HG02763 (cell line): ENCODE data around the gene PIM3.

Experiments
- ATAC-seq: cut with Tn5 transposase; IDR thresholded peaks from one replicate; pipeline ENCODE4 v1.9.1; 2021; ENCODE audit warnings: mild to moderate bottlenecking, moderate library complexity; ENCODE audit not compliant: unreplicated experiment

The PIM3 gene

GRCh38 chr22:49927483-49928184, 32.9 kb upstream of the PIM3 start:
- no peak for ATAC-seq

GRCh38 chr22:49928185-49928495, 32.4 kb upstream of the PIM3 start:
- ATAC-seq, result no peak

GRCh38 chr22:49928555-49929210, 31.9 kb upstream of the PIM3 start:
- ATAC-seq, result no peak

DNA sequence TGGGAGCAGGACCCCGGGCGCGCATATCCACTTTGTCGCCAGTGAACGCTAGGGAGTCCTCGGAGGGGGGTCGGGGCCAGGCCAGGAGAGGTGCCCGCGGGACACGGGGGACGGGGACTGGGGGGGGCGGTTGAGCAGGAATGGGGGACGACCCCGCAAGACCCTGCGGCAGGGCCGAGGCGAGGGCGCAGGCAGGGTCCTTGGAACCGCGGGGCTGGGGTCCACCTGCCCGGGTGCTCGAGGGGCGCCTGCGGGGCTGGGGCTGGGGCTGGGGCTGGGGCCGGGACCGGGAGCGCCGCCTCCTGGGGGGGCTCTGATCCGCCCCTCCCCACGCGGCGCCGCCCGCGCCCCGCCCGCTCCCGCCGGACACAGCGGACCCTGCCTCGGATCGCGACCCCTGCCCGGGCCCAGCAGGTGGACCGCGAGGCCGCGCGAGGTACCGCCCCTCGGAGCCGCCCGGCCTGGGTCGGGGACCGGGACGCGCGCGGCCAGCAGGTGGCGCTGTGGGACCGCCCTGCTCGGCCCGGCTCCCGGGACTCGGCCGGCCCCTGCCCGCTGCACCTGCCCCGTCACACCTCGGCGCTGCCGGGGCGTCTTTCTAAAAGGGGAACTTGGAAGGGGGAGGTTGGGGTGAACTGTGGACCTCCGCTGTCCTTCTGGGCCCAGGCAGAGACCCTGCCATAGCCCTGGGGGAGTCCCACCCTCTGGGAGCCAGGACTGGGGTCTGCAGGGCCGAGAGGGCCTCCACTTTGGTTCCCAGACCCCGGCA, 31.2 kb upstream of the PIM3 start:
- peak; percentile 43 for ATAC-seq

GRCh38 chr22:49929994-49930575, 30.5 kb upstream of the PIM3 start:
- ATAC-seq, result no peak

GRCh38 chr22:49930596-49931412, 29.8 kb upstream of the PIM3 start:
- no peak for ATAC-seq

DNA sequence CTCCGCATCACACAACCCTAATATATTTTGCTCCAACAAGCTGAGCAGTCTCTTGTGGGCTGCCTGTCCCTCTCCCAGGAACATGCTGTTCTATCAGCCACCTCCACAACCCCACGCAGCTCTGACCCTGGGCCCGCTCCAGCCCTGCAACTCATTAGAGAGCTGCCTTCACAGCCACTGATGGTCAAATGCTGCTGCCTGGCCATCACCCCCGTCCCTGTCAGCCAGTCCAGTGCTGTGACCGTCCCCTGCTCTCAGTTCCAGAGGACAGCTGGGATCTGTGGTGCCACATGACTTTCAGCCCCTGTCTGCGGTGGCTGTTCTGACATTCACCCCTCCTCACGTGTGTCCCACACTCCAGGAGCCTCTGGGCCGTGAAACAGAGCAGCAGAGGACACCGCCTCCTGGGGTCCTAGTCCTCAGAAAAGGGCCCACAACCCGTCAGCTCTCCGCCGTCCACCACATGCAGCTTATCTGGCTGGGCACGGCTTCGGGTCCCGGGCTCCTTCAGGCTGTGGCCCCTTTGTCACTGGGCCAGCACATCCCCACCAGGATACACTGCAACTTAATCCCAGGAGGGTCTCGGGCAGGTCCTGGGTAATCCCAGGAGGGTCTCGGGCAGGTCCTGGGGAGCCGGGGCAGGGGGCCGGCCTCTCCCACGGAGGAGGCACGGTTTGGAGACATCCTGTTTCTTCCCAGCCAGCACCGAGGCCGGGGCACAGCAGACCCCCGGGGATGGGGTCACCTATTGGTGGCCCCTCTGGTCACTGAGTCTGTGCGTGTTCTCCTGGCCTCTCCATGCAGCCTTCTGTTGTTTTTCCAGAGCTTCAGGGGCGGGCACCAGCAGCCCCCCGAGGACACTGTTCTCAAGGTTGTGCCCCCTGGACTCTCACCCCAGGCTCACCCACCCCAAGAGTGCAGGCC, 27.1 kb upstream of the PIM3 start:
- ATAC-seq, result no peak

DNA sequence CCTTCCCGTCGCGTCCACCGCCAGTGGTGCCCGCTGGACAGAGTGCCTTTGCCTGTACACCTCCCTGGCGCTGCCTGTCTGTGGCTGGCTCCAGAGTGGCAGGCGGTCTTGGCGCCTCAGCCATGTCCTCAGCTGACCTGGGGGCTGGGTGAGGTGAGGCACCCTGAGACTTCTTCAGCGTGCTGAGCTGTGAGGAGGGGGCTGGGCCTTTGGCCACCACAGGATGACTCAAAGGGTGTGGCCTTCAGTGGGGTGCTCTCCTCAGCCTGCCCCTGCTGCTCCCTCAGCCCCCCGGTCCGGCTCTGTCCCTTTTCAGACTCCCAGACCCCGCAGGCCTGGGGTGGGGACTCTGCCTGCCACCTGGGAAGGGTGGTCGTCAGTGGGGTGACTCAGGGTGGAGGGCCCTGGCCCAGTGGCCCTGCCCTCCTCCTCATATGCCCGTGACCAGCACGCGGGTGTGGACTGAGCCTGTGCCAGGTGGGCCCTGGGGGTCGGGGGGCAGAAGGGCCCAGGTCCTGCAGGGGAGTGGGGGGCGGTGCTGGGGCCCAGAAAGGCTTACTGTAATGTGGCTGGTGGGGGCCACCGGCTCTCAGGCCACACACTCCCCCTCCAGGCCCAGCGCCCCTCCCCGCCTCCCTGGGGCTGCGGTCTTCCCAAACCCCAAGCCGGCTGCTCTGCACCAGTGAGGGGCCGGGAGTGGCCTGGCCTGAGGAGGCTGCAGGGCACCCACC, 26.2 kb upstream of the PIM3 start:
- ATAC-seq, result no peak

DNA sequence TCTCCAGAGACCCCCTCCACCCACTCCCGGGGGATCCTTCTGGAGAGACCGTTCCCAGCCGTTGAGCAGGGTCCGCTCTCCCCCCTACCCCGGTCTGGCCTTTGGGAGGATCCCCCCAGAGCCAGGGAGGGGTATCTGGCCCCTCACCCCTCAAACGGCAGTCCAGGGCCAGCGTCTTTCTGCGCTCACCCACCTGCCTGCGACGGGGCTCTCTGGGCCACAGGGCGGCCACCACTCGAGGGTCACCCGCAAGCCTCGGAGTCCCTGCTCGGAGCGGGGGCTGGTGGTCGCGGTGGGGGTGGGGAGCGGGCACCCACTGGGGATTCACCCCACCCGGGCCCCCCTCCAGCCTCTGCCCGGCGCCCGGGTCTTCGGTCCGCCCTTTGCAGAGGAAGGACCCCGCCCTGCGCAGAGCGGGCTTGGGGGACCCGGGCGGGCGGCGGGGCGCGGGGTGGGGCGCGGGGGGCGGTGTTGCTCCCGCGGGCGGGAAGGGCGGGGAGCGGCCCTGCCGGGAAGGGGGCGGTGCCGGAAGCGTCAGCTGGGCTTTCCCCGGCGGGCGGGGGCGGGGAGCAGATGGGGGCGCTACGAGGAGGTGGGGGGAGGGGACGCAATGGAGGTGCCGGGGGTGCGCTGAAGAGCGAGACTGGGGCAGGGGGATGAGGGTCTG, 25.5 kb upstream of the PIM3 start:
- no peak for ATAC-seq

DNA sequence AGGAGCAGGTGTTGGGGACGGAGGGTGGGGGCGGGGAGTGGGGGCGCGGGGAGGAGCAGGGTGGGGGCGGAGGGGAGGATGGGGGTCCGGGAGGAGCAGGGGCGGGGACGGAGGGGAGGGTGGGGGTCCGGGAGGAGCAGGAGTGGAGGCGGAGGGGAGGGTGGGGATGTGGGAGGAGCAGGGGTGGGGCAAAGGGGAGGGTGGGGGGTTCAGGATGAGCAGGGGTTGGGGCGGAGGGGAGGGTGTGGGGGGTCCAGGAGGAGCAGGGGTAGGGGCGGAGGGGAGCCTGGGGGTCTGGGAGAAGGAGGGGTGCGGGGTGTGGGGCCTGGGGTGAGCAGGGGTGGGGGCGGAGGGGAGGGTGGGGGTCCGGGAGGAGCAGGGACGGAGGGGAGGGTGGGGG, 25.0 kb upstream of the PIM3 start:
- ATAC-seq, result no peak

DNA sequence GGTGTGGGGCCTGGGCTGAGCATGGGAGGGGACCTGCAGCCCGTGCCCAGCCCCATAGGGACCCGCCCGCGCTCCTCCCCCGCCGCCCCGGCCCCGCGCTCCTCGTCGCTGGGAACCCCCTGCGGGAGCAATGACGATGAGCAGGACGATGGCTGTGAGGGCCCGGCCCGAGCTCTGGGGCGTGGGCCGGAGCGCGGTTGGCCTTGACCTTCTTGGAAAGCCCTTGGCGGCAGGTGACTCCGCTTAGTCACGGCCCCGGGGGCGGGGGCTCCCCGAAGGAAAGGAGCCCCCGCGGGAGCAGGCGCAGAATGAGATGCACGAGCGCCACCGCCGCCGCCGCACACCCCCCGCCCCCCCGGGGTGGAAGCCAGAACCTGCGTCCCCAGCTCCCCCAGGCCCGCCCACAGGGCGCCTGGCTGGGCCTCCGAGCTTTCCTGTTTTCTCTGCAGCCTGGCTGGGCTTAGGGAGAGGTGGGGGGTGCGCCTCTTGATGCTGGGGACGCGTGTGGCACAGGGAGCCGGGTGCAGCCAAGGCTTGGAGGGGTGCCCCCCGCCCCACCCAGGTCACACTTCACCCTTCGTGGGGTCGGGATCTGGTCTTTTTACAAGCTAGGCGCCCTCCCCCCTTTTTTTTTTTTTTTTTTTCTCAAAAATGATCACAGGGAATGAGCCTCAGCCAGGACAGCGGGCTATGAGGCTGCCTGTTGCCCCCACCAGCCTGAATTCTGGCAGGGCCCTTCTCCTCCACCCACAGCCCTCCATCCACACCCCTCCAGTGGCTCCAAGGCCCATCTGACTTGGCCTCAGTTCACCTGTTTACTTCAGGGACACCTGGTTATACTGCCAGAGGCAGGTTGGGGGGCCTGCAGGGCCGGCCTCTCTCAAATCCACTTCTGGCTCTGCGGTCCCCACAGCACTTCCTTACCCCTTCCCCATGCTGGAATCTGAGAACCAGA, 24.3 kb upstream of the PIM3 start:
- ATAC-seq, result peak; percentile 68

GRCh38 chr22:49936973-49937757, 23.4 kb upstream of the PIM3 start:
- ATAC-seq, result no peak

GRCh38 chr22:49937758-49938564, 22.6 kb upstream of the PIM3 start:
- ATAC-seq, result no peak

- no peak for ATAC-seq
Observed at GRCh38 chr22:49938565-49939136, 21.9 kb upstream of the PIM3 start.

DNA sequence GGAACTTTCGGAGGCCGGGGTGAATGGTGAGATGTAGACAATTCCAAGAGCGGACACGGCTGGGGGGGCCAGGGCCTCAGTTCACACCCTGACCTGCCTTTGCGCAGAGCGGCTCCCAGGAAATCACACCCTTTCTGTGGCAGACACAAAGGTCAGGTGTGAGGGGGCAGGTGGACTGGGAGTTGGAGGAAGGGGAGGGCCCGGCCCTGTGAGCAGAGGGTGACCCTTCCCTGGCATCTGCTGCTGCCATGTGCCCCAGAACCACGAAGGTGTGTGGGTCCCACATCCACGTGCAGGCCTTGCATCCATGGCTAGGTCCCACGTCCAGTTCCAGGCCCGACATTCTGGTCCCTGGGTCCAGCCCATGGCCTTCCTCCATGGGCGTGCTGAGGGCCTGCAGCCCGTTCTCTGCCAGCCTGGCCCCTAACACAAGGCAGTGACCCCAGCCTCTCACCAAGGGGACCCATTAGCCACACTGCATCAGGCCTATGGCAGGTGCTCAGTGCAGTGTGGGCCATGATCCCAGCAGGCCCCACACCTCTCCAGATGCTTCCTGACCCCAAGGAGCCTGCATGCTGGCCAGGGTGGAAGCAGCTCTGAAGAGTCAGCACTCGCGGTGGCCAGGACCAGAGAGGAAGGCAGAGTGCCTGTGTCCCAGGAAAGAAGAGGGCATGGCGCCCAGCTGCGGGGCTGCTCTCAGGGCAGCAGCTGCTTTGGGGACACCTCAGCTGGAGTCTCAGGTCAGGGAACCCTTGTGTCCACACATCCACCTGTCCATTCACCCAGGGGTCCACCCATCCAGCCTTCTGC, 18.9 kb upstream of the PIM3 start:
- ATAC-seq, result no peak
